AG04450 (cell line): ENCODE measurements around the gene EZR. TPM values are rescaled to one million over a fixed set of nuclear protein-coding genes. Genes with fewer than 3 reads are reported as not detected.

Source experiments
- CTCF ChIA-PET: fragments of 300-600, 350-600 bp; formaldehyde crosslinking; extraction: SDS; loops from one replicate; lab custom pipeline; 2022; ENCODE audit warnings: antibody characterized with exemption, inconsistent platforms; lab: Charles Lee
- POLR2A ChIA-PET: fragments of 350-600 bp; formaldehyde crosslinking; extraction: SDS; loops from one replicate; lab custom pipeline; 2021; ENCODE audit warnings: antibody characterized with exemption, inconsistent platforms; lab: Yijun Ruan, JAX
- DNase-seq: peaks from one replicate; pipeline ENCODE4 v3.0.0-alpha.2; 2011; ENCODE audit warnings: low read depth, low spot score
- H3K27ac ChIP-seq: one replicate; pipeline ENCODE4 v1.5.1; 2012; ENCODE audit warnings: low read depth, low read length, control low read depth
- H3K27me3 ChIP-seq: one replicate; pipeline ENCODE4 v1.6.0; 2012; ENCODE audit warnings: low read length; ENCODE audit not compliant: control insufficient read depth, insufficient read depth
- H3K4me3 ChIP-seq: 2 replicates; pipeline ENCODE4 v1.5.1; 2011; ENCODE audit warnings: mild to moderate bottlenecking, low read depth, low read length, control low read depth
- H3K9me3 ChIP-seq: 2 replicates; pipeline ENCODE4 v1.5.1; 2012; ENCODE audit warnings: low read length; ENCODE audit not compliant: control insufficient read depth, insufficient read depth
- CTCF ChIP-seq: IDR thresholded peaks from 2 replicates; pipeline ENCODE4 v1.5.1; 2011; ENCODE audit warnings: low read depth, low read length, control low read depth, inconsistent platforms
- polyA plus RNA-seq: library from polyadenylated mRNA; depleted of rRNA; stranded (reverse); fragments of >200 nt; gene quantifications from 2 replicates; pipeline ENCODE4 v1.2.3, GENCODE V29; 2011

The EZR gene
- polyA plus RNA-seq, 1 experiment: 61.2 TPM

GRCh38 chr6:158759966-158760617 is 59.1 kb downstream of the EZR start:
- CTCF ChIA-PET: interaction anchor here (0.8 kb wide), 1 partner anchor 54 kb away, joined by 3 read pairs; no protein-coding TSS in a partner anchor
- no peak for TF ChIP-seq CTCF
- H3K4me3 ChIP-seq: no peak overlapping the region
- H3K27ac ChIP-seq: no peak overlapping the region
- POLR2A ChIA-PET: no interaction called here
- no peaks in the 10 kb centered on the region for H3K9me3 ChIP-seq
- no peaks in the 10 kb centered on the region for H3K27me3 ChIP-seq
- DNase-seq: no peak

GRCh38 chr6:158758941-158759479 is 60.2 kb downstream of the EZR start:
- POLR2A ChIA-PET: no interaction called here
- no peak for TF ChIP-seq CTCF

GRCh38 chr6:158758451-158758860 is 60.7 kb downstream of the EZR start:
- Histone ChIP-seq H3K4me3 (no peak overlapping the region), H3K9me3 (no peaks in the 10 kb centered on the region), H3K27ac (no peak overlapping the region), H3K27me3 (no peaks in the 10 kb centered on the region)
- TF ChIP-seq CTCF: no peak
- ChIA-PET CTCF (interaction anchor here (0.9 kb wide), 2 partner anchors 55 to 215 kb away, joined by 3 to 4 read pairs; no protein-coding TSS in a partner anchor), POLR2A (no interaction called here)
- no peak for DNase-seq

More at GRCh38 chr6:158758941-158759479, 60.2 kb downstream of the EZR start:
- no peaks in the 10 kb centered on the region for H3K9me3 ChIP-seq
- no peak overlapping the region for H3K27ac ChIP-seq
- H3K27me3 ChIP-seq: no peaks in the 10 kb centered on the region
- CTCF ChIA-PET: interaction anchor here (0.9 kb wide), 2 partner anchors 55 to 214 kb away, joined by 3 to 4 read pairs; no protein-coding TSS in a partner anchor
- DNase-seq: no peak
- no peak overlapping the region for H3K4me3 ChIP-seq

GRCh38 chr6:158757753-158758090 is 61.4 kb downstream of the EZR start:
- CTCF ChIA-PET: no interaction called here
- Histone ChIP-seq H3K27me3 (no peaks in the 10 kb centered on the region), H3K9me3 (no peaks in the 10 kb centered on the region)

More at GRCh38 chr6:158757753-158758090, 61.4 kb downstream of the EZR start:
- no peak overlapping the region for H3K27ac ChIP-seq
- DNase-seq: no peak
- H3K4me3 ChIP-seq: no peak overlapping the region
- TF ChIP-seq CTCF: no peak
- POLR2A ChIA-PET: no interaction called here
